IMR-90 (cell line): ENCODE results near the gene ELP2. TPM values are rescaled to one million over a fixed set of nuclear protein-coding genes. Genes with fewer than 3 reads are reported as not detected.

Experiments used
- ATAC-seq: fragments of 200-7000 bp; cut with Tn5 transposase; 2 replicates; pipeline ENCODE4 v1.9.1; 2020; ENCODE audit warnings: low read depth, mild to moderate bottlenecking, moderate library complexity
- BruUV-seq: library from RNA; stranded (reverse); fragments of 400-500 nt; replicated peaks from 2 replicates; lab custom pipeline; 2021; lab: Mats Ljungman, UMichigan
- CTCF ChIA-PET: fragments of 300-600 bp; formaldehyde crosslinking; extraction: SDS; loops from one replicate; lab custom pipeline; 2021; ENCODE audit warnings: antibody characterized with exemption; lab: Yijun Ruan, JAX
- POLR2A ChIA-PET: fragments of 300-600 bp; sonication (Branson Sonifier 250); formaldehyde crosslinking; loops from one replicate; lab custom pipeline; 2022; ENCODE audit warnings: antibody characterized with exemption; ENCODE audit not compliant: unreplicated experiment; lab: Charles Lee
- DNase-seq: peaks from one replicate; pipeline ENCODE4 v3.0.0; 2013
- H2AFZ ChIP-seq: replicated peaks from 2 replicates; pipeline ENCODE3; 2013; ENCODE audit warnings: low read length, mild to moderate bottlenecking; ENCODE audit not compliant: poor library complexity
- H2AK5ac ChIP-seq: 2 replicates; pipeline ENCODE4 v1.6.1; 2013; ENCODE audit warnings: low read depth, low read length, inconsistent platforms
- H2AK9ac ChIP-seq: replicated peaks from 2 replicates; pipeline ENCODE3; 2013; ENCODE audit warnings: mild to moderate bottlenecking, low read depth, low read length, moderate library complexity; ENCODE audit not compliant: poor library complexity
- H2BK120ac ChIP-seq: 2 replicates; pipeline ENCODE4 v1.6.1; 2013; ENCODE audit warnings: low read depth, low read length, inconsistent platforms
- H2BK15ac ChIP-seq: 3 replicates; pipeline ENCODE4 v1.6.1; 2013; ENCODE audit warnings: low read depth, low read length, inconsistent platforms
- H2BK20ac ChIP-seq: 2 replicates; pipeline ENCODE4 v1.6.1; 2013; ENCODE audit warnings: low read depth, mild to moderate bottlenecking, inconsistent platforms, low read length, moderate library complexity
- H2BK5ac ChIP-seq: 2 replicates; pipeline ENCODE4 v1.6.1; 2013; ENCODE audit warnings: mild to moderate bottlenecking, low read depth, low read length, inconsistent platforms; ENCODE audit not compliant: poor library complexity, severe bottlenecking
- H3K14ac ChIP-seq: replicated peaks from 2 replicates; pipeline ENCODE4 v1.6.1; 2013; ENCODE audit warnings: low read depth, low read length, inconsistent platforms
- H3K18ac ChIP-seq: 2 replicates; pipeline ENCODE4 v1.6.1; 2013; ENCODE audit warnings: low read depth, low read length, control low read depth
- H3K23ac ChIP-seq: 2 replicates; pipeline ENCODE4 v1.6.1; 2013; ENCODE audit warnings: low read depth, low read length, inconsistent platforms
- H3K27ac ChIP-seq: 2 replicates; pipeline ENCODE4 v1.5.1; 2013; ENCODE audit warnings: mild to moderate bottlenecking, control low read depth, low read length; ENCODE audit not compliant: insufficient read depth
- H3K27me3 ChIP-seq: 2 replicates; pipeline ENCODE4 v1.6.1; 2013; ENCODE audit warnings: low read length; ENCODE audit not compliant: control insufficient read depth, insufficient read depth
- H3K36me3 ChIP-seq: 2 replicates; pipeline ENCODE4 v1.6.1; 2013; ENCODE audit warnings: low read length, mixed read lengths; ENCODE audit not compliant: control insufficient read depth, insufficient read depth
- H3K4ac ChIP-seq: 2 replicates; pipeline ENCODE4 v1.6.1; 2013; ENCODE audit warnings: low read depth, low read length, inconsistent platforms
- H3K4me1 ChIP-seq: 2 replicates; pipeline ENCODE4 v1.6.1; 2013; ENCODE audit warnings: low read length, mixed read lengths; ENCODE audit not compliant: control insufficient read depth, insufficient read depth
- H3K4me2 ChIP-seq: 2 replicates; pipeline ENCODE4 v1.6.1; 2013; ENCODE audit warnings: low read depth, mild to moderate bottlenecking, control low read depth, low read length, moderate library complexity
- H3K4me3 ChIP-seq: 2 replicates; pipeline ENCODE4 v1.5.1; 2013; ENCODE audit warnings: low read depth, mild to moderate bottlenecking, control low read depth, low read length, moderate library complexity; ENCODE audit not compliant: insufficient read depth
- H3K56ac ChIP-seq: 2 replicates; pipeline ENCODE4 v1.6.1; 2013; ENCODE audit warnings: low read length, inconsistent platforms; ENCODE audit not compliant: insufficient read depth; ENCODE audit errors: extremely low read depth
- H3K79me1 ChIP-seq, 2 experiments: 2 replicates each; pipeline ENCODE4 v1.6.1; 2013; ENCODE audit warnings: low read length in 2 of 2, inconsistent platforms in 1 of 2, low read depth in 1 of 2
- H3K9ac ChIP-seq: 2 replicates; pipeline ENCODE4 v1.6.1; 2013; ENCODE audit warnings: low read depth, low read length, control low read depth
- H3K9me1 ChIP-seq: 2 replicates; pipeline ENCODE4 v1.6.1; 2013; ENCODE audit warnings: low read length, inconsistent platforms; ENCODE audit not compliant: insufficient read depth
- H3K9me3 ChIP-seq: 2 replicates; pipeline ENCODE4 v1.6.1; 2013; ENCODE audit warnings: low read length; ENCODE audit not compliant: control insufficient read depth, insufficient read depth
- H4K20me1 ChIP-seq: 2 replicates; pipeline ENCODE4 v1.6.1; 2013; ENCODE audit warnings: low read length, inconsistent platforms; ENCODE audit not compliant: insufficient read depth
- H4K5ac ChIP-seq: 2 replicates; pipeline ENCODE4 v1.6.1; 2013; ENCODE audit warnings: mild to moderate bottlenecking, low read depth, low read length, control low read depth
- H4K8ac ChIP-seq, 2 experiments: 2 replicates each; pipeline ENCODE4 v1.6.1; 2013; ENCODE audit warnings: low read depth in 2 of 2, low read length in 2 of 2, control low read depth in 1 of 2, inconsistent platforms in 1 of 2
- H4K91ac ChIP-seq: 2 replicates; pipeline ENCODE4 v1.6.1; 2013; ENCODE audit warnings: low read depth, low read length, inconsistent platforms; ENCODE audit not compliant: insufficient read depth
- CEBPB ChIP-seq: IDR thresholded peaks from 2 replicates; pipeline ENCODE4 v1.6.1; 2012; ENCODE audit warnings: low read depth, low read length, improper control_type of control experiment
- ELK1 ChIP-seq: fragments of 150-350 bp; IDR thresholded peaks from 2 replicates; pipeline ENCODE4 v1.6.1; 2016; ENCODE audit warnings: low read depth, mild to moderate bottlenecking, low read length, moderate library complexity, borderline replicate concordance
- MXI1 ChIP-seq: IDR thresholded peaks from 2 replicates; pipeline ENCODE4 v1.6.1; 2012; ENCODE audit warnings: low read depth, mild to moderate bottlenecking, low read length, moderate library complexity, borderline replicate concordance
- WGBS, 2 experiments: methylation state at CpG; one replicate each; pipeline versions ENCODE4 v1.1.5 to v1.1.7; 2013; ENCODE audit warnings: missing lambda C conversion rate in 2 of 2; ENCODE audit not compliant: insufficient read length in 1 of 2; ENCODE audit errors: extremely low coverage in 2 of 2; 5-methylcytosine and 5-hydroxymethylcytosine counted together
- dilution Hi-C: fragments of 300-500 bp; cut with HindIII; formaldehyde crosslinking; loops from one replicate; pipeline ENCODE4 v1.14.3; 2018; ENCODE audit warnings: low sequenced_read_pairs; ENCODE audit not compliant: unreplicated experiment
- in situ Hi-C: fragments of 300-500 bp; cut with MboI; formaldehyde crosslinking; loops from 3 replicates; pipeline ENCODE4 v1.14.3; 2019; ENCODE audit warnings: low sequenced_read_pairs, inconsistent platforms, mixed read lengths
- intact Hi-C: fragments of 100-400 bp; cut with micrococcal nuclease; formaldehyde crosslinking; loops from 2 replicates; pipeline ENCODE4 v1.10.0; 2022
- polyA plus RNA-seq, 3 experiments: library from polyadenylated mRNA; depleted of rRNA; stranded (reverse); fragments of >200 nt; gene quantifications; 2 replicates each; pipeline ENCODE4 v1.2.3, GENCODE V29; 2012; ENCODE audit warnings: low replicate concordance in 1 of 3
- total RNA-seq: library from RNA; depleted of rRNA; stranded (reverse); fragments of >200 nt; gene quantifications from 2 replicates; pipeline ENCODE4 v1.2.3, GENCODE V29; 2012

The ELP2 gene
- total and polyA plus RNA-seq, 2 of the 4 experiments (the other 2 are of a cell fraction) = 48.1 to 161 TPM

GRCh38 chr18:36194600-36195315, 65.1 kb downstream of the ELP2 start:
- no CpG with 5 or more reads among the region's 8 CpGs for WGBS, 2 experiments
- Histone ChIP-seq H2AK9ac (no peak overlapping the region), H2BK5ac (no peak overlapping the region), H4K5ac (no peak overlapping the region), H3K9me3 (no peaks in the 10 kb centered on the region), H3K79me1 (no peaks in the 10 kb centered on the region; a peak in 1 of 4 replicates), H3K27me3 (no peaks in the 10 kb centered on the region), H3K14ac (no peak overlapping the region), H2AFZ (no peak overlapping the region), H2AK5ac (no peak overlapping the region), H4K20me1 (no peaks in the 10 kb centered on the region), H4K8ac (no peak overlapping the region), H3K9ac (no peak overlapping the region), H3K23ac (no peak overlapping the region), H2BK120ac (no peak overlapping the region), H3K4me2 (no peak overlapping the region), H2BK20ac (no peak overlapping the region), H3K4me1 (no peaks in the 10 kb centered on the region), H3K4me3 (no peak overlapping the region), H3K36me3 (peaks cover 6% of the 10 kb centered on the region; the same call in 1 of the 2 replicates), H3K56ac (no peak overlapping the region), H2BK15ac (no peak overlapping the region), H3K4ac (no peak overlapping the region), H3K9me1 (no peaks in the 10 kb centered on the region), H3K27ac (no peak overlapping the region), H4K91ac (no peak overlapping the region), H3K18ac (no peak overlapping the region)
- DNase-seq (no peak), ATAC-seq (no peak)
- POLR2A ChIA-PET = no interaction called here
- in situ Hi-C loops (no loop called here), intact Hi-C loops (no loop called here), dilution Hi-C loops (no loop called here)
- CTCF ChIA-PET = no interaction called here
- TF ChIP-seq CEBPB (no peak), MXI1 (no peak), ELK1 (no peak)
- no TSS peak for BruUV-seq
